ENCODE measurements around the gene NLRP9.

Gene NLRP9

GRCh38 chr19:55672418-55672817 lies 65.8 kb downstream of the NLRP9 start:
- DNase-seq, result no peak

- DNase-seq, result no peak
Observed at GRCh38 chr19:55671054-55671378, 67.2 kb downstream of the NLRP9 start.

DNA sequence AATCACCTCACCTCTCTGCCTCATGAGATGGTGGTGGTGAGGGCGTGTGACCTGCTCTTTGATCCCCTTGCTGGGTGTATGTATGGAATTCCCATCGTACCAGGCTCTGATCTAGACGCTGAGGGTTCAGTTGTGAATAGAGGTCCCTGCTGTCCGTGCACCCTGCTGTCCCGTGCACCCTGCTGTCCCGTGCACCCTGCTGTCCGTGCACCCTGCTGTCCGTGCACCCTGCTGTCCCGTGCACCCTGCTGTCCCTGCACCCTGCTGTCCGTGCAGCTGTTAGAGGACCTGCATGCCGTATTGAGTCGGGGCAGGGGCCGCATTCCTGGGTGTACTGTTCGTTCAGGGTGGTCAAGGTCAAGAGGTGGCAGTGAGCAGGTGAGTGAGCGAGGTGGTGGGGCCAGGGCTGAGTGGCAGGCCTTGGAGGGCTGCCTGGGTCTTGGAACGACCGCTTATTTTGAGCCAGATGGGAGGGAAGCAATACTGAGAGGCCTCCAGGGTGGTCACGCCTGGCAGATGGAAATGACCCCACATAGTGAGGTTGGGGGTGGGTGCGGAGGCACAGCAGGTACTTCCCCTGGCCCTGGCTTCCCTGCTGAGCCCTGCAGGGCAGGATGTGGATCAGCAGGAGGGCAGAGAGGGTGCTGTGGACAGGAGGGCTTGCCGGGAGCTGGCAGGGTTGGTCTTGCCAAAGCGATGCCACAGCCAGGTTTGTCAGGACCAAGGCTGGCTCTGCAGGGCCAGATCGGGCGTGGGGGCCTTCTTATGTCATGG lies 67.7 kb downstream of the NLRP9 start:
- DNase-seq, result no peak

- no peak for DNase-seq
Observed at GRCh38 chr19:55669418-55670279, 68.6 kb downstream of the NLRP9 start.

DNA sequence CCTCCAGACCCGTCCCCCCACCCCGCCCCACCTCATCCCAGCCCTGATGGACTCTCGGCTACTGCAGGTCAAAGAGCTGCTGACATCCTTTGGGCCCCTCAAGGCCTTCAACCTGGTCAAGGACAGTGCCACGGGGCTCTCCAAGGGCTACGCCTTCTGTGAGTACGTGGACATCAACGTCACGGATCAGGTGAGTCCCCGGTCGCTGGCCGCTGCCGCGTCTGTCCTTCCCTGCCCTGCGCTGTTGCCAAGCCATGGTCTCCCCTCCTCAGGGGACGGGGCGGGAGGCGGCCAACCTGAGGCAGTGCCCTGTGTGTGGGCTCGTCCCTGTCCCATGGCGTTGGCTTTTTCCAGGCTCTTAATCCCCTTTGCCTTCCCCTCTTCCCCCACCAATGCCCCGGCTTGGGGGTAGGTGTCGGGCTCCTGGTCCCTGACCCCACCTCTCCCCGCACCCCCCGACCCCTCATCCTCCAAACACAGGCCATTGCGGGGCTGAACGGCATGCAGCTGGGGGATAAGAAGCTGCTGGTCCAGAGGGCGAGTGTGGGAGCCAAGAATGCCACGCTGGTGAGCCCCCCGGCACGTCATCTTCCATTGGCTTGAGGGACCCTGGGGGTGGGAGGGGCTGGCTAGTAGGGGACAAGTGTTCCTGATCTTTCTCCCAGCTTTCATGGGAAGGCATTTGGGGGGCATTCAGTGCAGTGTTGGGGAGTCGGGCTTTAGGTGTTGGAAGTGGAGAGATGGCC lies 69.4 kb downstream of the NLRP9 start:
- no peak for DNase-seq

DNA sequence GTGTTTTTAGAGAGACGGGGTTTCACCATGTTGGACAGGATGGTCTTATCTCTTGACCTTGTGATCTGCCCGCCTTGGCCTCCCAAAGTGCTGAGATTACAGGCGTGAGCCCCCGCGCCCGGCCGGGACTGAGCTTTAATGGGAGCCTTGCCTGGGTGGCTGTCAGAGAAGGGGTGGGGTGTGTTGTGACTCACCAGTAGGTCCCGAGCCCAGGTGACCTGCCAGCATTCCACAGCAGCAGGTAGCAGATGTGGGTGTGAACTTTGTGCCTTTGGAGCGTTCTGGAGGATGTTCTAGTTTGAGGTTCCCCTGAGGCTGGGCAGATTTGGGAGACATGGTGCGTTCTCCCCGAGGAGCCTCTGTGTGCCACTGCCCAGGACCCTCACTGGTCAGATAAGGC lies 70.2 kb downstream of the NLRP9 start:
- DNase-seq, result no peak

DNA sequence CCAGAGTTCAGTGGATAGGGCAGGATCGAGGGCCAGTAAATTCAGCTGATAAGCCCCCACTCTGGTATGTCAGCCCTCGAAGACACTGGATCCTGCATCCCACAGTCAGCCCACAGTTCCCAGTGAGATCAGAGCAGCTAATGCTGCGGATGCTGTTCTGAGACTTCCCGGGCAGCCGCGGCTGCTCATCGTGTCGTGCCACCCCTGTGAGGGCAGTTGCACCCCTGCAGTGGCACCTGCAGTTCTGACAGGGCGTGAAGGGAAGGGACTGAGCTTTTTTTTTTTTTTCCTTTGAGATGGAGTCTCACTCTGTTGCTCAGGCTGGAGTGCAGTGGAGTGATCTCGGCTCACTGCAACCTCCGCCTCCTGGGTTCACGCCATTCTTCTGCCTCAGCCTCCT lies 70.7 kb downstream of the NLRP9 start:
- no peak for DNase-seq

- DNase-seq, result no peak
Observed at GRCh38 chr19:55667006-55667381, 71.2 kb downstream of the NLRP9 start.

GRCh38 chr19:55666343-55667005 lies 71.7 kb downstream of the NLRP9 start:
- no peak for DNase-seq

- no peak for DNase-seq
Observed at GRCh38 chr19:55663846-55664536, 74.2 kb downstream of the NLRP9 start.

DNA sequence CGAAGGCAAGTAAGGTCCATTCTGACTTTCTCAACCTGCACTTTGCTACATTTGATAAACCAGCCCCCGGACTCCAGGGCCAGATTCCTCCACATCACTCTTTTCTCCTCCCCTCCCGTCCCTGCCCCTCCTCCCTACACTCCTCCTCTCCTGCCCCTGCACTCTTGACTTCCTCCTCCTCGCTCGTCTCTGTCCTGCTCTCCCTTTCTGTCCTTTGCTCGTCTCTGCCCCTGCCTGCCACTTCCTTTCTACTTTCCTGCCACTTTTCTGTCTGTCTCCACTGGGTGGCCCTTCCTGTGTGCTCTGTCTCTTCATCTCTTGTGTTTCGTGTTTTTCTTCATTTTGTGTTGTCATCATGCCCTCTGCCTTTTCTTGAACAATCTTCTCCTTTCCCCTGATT lies 76.4 kb downstream of the NLRP9 start:
- DNase-seq, result no peak

DNA sequence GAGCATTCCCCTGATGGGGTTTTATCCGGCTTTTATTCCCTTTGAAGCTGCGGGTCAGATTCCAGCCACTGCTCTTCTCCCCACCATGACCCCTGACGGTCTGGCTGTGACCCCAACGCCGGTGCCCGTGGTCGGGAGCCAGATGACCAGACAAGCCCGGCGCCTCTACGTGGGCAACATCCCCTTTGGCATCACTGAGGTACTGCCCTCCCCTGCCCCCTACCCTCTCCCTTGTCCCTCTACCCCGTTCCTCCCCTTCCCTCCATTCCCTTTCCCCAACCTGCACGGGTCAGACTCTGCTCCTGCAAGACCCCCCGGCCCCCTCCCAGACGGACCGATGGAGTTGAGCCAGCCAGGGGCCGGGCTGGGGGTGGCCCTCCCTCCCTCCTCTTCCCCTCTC lies 77.2 kb downstream of the NLRP9 start:
- no peak for DNase-seq

GRCh38 chr19:55660404-55660803 lies 77.8 kb downstream of the NLRP9 start:
- no peak for DNase-seq

DNA sequence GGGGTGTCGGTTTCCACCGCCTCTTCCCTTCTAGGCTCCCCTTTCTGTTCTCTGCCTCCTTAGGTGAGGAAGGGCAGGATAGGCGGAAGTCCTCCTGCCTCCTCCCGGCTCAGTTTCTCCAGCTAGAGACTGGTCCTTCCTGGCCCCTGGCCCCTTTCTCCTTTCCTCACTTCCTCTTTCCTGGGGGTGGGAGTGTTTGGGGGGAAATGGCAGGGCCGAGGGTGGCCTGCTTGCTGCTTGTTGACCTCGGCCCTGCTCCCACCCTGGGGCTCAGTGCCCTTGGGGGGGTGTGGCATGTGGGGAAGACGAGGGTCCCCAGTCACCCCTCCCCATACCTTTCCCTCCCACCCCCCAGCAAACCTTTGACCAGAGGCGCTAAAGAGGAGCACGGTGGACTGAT lies 78.4 kb downstream of the NLRP9 start:
- no peak for DNase-seq

DNA sequence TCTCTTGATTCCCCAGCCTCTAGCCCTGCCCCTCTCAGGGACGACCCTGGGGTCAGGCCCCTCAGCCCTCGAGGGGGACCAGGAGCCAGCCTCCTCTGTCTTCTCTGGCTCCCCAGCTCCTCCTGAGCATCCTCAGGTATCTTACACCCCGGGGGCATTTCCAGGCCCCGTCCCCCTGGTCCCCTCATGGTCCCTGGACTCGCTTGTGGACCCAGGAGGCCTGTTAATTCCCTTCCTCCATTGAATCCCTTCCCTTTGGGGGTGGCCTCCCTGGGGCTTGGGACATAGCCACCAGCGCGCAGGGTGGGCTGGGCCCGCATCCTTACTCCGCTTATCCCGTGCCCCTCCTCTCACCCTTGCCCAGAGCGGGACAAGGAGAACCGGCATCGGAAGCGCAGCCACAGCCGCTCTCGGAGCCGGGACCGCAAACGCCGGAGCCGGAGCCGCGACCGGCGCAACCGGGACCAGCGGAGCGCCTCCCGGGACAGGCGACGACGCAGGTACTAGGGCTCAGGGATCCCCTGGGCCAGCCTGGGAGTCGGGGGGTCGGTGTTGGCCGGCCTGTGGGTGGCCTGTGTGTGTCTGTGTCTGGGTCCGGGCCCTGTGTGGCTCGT lies 79.2 kb downstream of the NLRP9 start:
- no peak for DNase-seq
